Stimulated activated CD8-positive, alpha-beta memory T cell treated with anti-CD3 and anti-CD28 coated beads, Interleukin-12 subunit alpha, Interleukin-12 subunit beta, amount 100 ng/mL, for 4 hours (primary cell): Measurements from ENCODE around the gene PRR5L.

Experiments
- DNase-seq: peaks from one replicate; pipeline ENCODE4 v3.0.0-alpha.2; 2020; ENCODE audit warnings: low read depth

PRR5L gene

DNA sequence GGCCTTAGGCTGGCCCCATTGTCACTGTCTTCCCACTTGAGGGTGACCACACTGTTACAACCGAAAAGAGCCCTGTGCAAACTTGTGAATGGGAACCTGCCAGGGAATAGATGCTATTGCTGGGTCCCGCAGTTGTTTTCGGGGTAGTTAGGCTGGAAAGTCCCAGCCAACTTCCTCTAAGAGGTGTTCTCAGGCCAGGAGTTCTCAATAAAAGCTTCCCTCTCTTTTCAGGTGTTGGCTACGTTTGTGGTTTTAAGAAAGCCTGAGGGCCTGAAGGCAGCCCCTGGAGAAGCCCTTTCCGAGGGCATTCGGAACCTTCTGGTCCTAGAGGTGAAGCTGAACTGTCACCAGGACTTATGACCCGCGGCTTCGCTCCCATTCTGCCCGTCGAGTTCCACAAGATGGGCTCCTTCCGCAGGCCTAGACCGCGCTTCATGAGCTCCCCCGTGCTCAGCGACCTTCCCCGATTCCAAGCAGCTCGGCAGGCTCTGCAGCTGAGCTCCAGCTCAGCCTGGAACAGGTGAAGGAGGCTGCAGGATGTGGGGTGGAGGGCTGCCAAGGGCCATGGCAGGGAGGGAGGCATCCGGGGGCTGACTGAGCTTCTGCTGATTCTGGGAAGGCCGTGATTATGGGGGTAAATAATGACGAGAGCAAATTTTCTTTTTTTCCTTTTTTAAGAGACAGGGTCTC is 104.8 kb downstream of the PRR5L start:
- no peak for DNase-seq

DNA sequence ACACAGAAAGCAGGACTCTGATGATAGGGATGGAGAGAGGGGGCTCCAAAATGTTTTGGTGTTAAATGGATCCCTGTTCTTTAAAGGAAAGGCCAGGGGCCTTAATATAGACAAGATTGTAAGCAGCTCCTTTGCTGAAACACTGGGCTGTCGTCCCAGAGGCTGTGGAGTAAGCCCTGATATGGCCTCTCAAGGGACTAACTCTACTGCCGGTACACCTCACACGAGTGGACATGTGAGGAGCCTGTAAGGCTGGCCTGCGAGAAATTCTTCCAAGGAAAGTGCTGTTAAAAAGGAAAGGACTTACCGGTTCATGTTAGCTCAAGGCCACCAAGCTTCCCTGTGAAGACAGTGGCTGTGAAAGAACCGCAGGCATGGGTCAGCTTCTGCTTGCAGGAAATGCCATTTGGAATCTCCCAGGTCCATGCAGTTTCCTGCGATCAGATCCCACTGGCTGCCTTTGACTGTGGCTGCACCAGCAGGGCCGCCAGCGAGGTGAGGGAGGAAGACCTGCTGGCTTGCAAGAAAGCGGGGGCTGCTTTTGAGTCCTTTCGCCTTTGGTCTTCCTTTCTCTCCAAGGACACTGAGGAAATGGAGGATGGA is 106.6 kb downstream of the PRR5L start:
- no peak for DNase-seq

DNA sequence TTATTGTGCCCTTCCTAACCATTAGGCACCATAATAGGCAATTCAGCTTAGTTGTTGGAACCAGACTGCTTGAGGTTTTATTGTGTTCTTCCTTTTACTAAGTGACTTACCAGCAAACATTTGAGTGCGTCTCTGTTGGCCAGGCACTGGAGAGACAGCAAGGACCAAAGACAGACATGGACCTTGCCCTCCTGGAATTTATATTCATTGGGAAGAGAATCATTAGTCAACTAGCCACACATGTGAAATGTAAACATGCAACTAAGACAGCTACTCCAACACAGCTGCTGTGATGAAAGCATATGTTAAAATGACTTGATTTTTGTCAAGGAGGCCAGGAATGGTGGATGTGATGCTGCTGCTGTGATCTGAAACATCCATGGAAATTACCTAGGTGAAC is 107.6 kb downstream of the PRR5L start:
- no peak for DNase-seq

DNA sequence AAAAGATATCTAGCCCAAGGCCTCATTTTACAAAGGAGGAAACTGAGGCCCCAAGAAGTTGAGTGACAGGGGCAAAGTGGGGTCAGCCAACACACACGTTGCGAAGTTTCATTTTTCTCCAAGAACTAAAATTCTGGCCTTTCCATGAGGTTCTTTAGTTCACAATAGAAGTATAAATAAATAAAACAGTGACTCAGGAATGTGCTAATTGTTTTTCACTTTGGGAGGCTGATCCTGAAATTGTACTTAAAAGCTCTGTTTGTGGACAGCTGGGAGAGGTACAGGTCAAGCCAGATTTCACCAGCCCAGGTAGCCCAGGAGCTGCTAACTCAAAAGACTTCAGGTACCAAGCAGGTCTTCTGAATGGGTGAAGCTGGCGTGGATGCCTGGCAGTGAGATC is 108.7 kb downstream of the PRR5L start:
- DNase-seq, result no peak

DNA sequence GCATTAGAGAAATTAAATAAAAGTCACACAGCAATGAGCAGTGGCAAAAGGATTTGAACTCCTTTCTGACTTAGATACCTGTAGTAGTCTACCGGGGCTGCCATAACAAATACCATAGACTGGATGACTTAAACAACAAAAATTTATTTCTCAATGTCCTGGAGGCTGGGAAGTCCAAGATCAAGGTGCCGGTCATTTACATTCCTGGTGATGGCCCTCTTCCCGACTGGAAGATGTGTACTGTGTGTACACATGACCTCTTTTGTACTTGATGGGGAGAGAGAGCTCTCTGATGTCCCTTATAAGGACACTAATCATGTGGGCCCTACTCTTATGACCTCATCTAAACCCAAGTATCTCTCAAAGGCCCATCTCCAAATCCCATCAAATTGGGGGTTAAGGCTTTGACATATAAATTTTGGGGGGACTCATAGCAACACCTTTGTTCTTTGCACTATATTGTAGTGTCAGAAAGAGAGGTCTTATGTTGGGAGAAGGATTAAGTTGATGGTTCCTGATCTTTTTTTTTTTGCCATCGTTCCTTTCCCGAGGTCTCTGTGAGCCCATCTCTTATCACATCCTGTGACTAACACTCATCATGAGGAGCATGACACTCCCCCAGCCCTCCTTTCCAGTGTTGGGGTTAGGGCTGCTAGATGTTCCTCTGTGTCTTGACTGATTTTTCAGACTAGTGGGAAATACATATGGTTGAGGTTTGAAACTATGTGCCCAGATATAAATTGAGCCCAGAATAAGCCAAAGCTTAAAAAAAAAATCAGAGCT is 109.7 kb downstream of the PRR5L start:
- DNase-seq, result no peak

DNA sequence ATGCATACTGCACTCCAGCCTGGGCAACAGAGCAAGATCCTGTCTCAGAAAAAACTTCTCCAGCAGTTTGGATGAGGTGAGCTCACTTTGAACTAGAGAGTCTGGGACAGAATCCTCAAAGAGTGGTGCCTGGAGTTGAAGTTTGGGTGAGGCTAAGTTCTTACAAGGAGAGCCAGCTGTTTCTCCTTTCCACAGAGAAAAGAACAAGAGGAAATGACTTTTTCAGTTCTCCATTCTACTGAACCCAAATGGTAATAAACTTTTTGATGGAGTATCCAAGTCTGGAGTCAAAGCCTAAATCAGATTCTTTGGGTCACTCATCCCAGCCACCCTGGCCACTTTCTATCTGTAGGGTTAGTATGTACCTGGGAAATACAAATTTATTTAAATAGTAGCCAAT is 111.3 kb downstream of the PRR5L start:
- no peak for DNase-seq

DNA sequence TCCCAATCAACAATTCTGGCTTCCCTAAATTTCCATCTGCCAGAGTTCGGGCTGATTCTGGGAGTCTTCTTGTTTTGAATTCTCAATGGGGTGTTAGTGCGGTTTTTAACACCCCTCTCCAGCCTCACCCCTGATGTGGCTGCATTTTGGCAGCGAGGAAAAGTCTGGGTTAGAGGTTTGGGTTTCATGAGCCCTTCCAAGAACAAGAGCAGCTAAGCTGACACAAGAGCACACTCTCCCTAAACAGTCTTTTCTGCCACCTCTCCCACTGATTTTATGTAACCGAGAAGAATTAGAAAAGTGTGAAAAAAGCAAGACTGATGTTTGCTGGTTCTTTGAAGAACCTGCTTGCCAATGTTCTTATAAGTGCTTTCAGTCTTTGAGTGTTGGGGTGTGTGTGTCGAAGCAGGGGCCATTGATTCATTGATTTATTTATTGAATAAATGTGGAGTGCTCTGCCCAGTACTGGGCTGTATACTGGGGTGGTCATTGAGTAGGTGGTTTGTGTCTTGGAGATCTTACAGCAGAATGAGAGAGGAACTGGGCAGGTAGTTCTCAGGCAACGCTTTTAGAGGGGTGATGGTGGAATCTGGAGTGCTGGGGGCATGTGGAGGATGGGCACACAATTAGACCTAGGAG is 112.5 kb downstream of the PRR5L start:
- no peak for DNase-seq

DNA sequence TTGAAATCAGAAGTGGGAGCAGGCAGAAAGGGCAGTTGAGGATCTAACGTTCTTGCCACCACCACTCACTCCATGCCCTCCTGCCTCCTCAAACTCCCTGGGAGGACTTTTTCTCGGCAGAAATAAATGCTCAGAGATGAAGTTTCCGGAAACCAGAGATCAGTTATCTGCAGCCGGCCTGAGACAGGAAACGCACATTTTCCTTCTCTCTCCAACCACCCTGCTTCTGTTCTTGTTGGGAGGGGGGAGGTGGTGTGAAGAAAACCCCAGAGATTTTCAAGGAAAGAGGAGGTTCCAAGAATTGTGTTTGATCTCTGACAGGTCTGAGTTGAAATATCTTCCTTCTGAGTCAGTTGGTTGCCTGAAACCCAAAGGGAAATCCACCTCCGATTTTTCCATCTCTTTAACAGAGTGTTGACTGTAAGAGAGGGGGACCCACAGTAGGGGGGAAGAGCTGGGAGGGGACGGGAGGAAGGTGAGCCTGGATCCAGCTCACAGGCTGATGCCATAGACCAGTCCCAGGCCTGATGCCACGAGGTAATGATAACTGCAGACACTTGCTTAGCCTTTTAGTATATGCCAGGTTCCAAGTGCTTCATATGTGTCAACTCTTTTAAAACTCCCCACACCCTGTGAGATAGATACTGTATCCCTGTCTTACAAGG is 113.2 kb downstream of the PRR5L start:
- no peak for DNase-seq

DNA sequence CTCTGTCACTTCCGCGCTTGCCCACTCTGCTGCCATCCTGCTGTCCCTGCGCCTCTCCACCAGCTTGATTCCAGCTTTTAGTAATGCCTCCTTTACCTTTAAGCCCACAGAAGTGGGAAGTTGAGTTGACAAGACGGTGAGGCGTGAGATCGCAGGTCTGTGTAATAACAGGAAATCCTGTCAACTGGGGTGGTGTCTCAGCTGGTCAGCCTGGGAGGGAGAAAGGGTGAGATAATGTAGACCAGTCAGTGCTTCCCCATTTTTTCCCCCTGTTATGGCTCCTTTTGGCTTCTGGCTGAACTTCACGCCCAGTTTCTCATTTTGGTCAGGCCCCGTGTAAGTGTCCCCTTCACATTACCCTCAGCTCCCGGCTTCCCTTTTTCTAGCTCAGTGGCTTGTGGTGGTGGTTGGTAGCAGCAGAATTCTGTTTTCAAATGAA is 115.1 kb downstream of the PRR5L start:
- DNase-seq, result no peak

DNA sequence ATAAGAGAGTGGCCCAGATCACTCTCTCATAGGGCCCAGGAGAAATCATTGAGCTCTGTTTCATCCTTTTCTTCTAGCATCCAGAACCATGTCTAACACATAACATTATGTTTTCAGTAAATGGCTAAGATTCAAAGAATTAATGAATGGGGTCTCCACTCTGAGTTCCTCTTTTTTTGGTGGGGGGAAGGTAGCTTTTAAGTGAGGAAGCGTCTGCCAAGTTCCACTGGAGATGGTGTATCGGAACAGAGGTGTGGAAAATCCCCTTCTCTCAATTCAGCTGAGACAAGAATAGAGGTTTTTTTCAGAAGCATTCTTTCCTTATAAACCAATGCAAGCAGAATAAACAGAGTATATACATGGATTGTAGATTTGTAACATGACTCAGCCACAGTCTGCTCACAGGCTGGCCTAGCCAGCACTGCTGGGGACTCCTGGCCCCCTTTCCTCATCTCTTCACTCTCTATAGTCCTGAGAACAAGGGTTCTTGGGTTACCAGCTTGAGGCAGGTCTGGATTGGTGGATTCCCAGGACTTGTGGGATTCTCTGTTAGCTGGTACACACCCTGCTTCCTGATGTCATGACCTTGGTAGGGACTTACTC is 116.8 kb downstream of the PRR5L start:
- DNase-seq, result no peak

DNA sequence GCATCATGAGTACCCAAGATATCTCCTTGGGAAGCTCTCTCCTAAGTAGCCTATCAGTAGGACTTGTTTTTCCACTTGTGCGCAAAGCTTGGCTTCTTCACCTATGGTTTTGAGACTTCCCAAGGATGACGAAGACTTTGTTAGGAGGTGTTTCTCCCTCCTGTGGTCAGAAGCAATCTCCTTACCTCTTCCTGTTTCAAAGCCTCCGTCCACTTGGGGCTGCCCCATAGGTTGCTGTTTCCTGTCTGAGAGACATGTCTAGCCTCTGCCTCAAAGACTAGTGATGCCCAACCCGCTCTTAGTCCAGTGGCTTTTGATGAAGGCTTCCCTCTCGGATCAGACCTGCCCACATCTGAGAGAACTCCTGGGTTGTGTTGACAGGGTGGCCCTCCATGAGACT is 121.1 kb downstream of the PRR5L start:
- no peak for DNase-seq

DNA sequence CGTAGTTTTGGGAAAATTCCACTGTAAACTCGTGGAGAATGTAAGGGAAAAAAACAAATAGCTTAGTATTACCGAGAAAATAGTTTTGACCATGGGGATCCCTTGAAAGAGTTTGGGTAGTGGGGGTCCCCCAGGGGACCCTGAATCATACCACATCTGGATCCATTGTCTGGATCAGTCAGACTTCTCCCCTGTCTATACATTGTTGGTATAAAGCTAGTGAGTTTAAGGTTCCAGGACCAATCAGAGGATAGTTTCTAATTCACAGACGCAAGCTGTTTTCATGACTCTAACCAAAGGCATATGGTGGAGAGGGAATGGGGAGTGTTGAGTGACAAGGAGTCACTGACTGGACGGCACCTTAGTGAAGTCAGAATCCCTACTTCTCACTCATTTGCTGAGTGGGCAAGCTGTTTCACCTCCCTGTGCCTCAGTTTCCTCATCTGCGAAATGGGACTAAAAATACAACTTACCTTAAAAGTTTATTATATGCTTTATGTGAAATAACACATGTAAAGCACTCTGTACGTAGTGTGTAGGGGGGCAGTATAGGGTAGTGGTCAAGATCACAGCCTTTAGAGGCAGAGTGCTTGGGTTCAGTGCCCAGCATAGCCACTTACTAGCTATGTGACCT is 123.8 kb downstream of the PRR5L start:
- DNase-seq, result no peak

DNA sequence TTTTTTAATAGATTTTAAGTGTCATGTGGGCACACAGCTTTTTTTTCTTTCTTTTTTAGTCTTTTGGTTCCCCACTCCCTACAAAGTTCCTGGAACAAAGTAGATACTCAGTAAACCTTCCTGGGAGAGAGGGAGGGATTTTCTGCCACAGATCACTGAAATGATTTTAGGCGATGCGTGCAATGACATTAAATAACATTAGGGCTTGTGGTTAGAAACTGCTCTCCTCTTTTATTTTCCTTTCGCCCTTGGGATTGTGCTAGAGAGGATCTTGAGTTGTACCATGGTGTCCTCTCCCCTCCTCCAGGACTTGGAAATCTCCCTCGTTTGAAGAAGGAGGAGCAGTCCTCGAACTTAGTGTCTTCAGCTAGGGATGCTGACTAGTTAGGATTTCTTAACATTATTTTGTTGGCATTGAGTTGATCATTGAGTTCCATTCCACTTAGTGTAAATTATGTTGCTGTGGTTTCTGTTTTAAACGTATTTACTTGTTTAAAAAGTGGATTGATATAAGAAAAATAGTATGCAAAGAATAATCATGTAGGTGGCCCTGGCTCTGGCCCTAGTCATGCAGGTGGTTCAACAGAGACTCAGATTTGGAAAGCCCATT is 125.6 kb downstream of the PRR5L start:
- DNase-seq, result no peak

DNA sequence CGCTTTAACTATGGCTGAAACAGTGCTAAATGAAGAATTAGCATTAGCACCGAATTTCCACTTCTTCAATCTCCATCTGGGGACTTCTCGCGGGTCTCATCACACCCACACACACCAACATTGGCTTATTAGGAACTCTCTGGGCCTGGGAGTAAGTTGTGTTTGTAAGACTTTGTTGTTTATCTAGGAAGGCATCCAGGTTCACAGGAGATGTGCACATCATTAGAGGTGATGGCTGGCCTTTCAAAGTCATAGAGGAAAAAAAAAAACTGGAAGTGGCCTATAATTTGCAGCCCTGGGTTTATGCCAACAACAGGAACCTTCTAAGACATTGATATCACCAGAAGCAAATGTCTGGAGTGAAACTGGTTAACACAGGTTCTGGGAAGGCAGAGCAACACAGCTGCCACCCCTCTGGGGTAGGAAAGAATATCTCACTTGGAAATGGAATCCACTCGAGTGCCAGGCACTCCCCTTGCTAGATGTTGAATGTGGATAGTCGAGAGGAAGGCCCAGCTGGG is 129.5 kb downstream of the PRR5L start:
- no peak for DNase-seq

DNA sequence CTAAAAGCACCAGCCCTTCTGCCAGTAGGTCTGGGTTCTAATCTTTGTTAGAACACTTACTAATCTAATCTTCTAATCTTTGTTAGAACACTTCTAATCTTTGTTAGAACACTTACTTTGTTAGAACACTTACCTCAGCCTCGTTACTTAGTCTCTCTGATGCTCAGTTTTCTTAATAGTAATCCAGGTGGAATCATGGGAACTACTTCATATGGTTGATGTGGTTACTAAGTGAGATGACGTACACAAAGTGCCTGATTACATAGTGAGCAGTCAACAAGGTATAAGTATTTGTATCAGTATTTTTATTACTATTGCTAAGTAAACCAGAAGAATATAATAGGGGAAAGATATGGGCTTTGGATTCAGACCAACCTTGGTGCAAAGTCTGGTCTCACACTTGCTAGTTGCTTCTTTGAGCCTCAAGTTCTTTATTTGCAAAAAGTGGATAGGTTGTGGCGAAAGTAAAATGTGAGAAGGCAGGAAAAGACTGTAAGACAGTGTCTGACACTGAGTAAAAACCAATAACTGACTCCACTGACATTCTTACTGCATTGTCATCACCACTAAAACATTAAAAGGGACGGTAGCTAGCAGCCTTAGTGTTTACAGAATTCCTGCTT is 130.2 kb downstream of the PRR5L start:
- no peak for DNase-seq

DNA sequence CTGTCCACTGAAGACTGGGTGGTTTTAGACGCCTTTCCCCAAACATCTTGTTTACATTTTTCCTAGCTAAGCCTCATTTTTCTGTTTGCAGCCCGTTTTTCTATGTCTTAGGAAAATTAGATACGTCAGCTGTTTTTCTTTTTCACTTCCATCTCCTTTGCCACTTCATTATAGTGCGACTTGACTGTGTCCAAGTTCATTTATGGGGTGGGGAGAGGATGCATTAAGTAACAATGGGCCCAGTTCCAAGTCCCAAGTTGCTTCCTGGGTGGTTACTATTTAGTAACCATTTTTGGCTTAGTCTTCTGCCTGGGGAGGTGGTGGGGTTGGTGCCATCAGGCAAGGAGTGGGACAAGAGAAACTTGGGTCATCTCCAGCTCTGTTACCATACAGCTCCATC is 131.0 kb downstream of the PRR5L start:
- DNase-seq, result no peak

DNA sequence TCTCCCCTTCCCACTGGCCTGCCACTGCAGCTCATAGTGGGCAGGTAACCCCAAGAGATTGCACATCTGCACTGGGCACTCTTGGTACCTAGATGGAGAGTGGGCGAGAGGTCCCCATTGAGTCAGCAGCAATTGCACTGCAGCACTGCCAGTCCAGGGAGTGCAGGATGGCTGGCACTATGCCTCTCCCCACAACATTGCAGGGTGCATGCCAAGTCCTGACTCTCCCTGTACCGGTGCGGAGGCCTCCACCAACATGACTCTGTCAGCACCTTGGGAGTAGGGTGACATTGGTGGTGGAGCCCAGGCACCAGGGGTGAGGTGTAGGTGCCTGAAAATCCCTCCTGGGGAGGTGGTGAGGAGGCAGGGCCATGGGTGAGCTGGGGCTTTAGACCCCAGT is 131.8 kb downstream of the PRR5L start:
- no peak for DNase-seq

DNA sequence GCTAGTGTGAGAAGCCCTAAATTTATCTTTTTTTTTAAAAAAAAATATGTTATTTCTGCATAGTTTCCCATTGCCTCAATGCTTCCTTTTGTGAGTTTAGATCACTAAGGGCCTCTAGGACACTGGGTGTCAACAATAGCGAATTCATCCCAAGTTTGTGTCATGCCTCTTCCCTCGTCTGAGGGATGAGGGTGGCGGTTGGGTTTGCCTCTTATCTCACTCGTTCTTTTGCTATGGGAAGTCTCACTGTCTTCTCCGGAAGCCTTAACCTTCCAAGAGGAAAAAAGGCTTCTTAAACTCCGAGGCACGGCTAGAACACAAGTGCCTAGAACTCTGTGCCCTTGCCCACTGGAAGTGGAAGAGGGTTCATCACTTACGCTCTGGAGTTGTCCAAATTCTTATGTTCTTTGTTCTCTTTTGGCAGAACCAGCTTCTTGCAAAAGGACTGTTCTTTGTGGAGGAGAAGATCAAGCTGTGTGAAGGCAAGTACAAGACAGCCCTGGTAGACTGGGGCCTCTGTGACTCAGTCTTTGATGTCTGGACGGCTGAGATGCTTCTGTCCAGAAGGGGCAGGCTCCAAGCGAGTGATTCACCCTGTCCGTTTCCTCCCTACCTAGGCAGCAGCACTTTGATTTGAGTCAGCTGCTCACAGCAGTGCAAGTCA is 135.5 kb downstream of the PRR5L start:
- peak; percentile 20 for DNase-seq

DNA sequence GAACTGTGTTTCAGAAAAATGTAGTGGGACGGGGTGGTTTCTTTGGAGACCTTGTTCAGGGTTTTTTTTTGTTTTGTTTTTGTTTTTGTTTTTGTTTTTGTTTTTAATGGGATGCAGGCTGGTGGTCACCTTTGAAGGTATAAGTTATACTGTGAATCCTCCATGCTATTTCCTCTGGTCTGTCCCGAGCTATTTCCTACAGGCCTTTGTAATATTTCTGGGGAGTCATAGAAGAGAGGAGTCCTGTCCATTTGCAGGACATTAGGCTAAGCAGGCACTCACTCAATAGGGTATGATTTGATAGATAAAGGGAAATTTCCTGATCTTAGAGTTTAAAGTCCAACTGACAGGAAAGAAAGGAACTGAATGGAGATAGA is 136.0 kb downstream of the PRR5L start:
- no peak for DNase-seq

DNA sequence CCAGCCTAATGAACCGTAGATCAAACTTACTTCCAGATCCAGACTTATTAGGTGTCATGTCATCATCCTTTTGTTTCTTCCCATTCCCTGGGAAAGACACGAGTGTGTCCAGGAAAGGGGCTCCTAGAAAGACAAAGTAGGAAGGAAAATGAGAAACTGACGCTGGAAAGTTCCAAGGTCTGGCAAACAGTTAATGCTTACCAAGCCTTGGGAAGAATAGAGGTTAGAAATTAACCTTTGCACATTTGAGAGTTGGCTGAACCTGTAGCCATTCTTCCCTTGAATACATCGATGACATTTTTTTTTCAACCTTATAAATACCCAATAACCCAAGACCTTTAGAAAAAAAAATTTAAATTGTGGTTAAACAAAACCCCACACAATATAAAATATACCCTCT is 136.7 kb downstream of the PRR5L start:
- no peak for DNase-seq
